Activated naive CD8-positive, alpha-beta T cell treated with anti-CD3 and anti-CD28 coated beads, Interleukin-2, amount 50 U/mL, for 24 hours (primary cell): ENCODE results near the gene GYPC.
"Not testable (repeated sequence)": the region's sequence is repeated elsewhere in the genome, so short reads cannot be mapped to it uniquely, and the experiment has no call there.

Source experiments
- ATAC-seq: fragments of 150-1000 bp; cut with Tn5 transposase; one replicate; pipeline ENCODE4 v1.10.0; 2021
- DNase-seq: peaks from one replicate; pipeline ENCODE4 v3.0.0; 2021
- H3K27ac Mint-ChIP-seq: one replicate; pipeline ENCODE4 v1.8.0; 2021; ENCODE audit warnings: mild to moderate bottlenecking, mixed read lengths
- H3K27me3 Mint-ChIP-seq: one replicate; pipeline ENCODE4 v1.8.0; 2021; ENCODE audit warnings: mixed read lengths
- H3K36me3 Mint-ChIP-seq: one replicate; pipeline ENCODE4 v1.8.0; 2021; ENCODE audit warnings: low read depth, mixed read lengths
- H3K4me1 Mint-ChIP-seq: one replicate; pipeline ENCODE4 v1.8.0; 2021; ENCODE audit warnings: mixed read lengths
- H3K4me3 Mint-ChIP-seq: one replicate; pipeline ENCODE4 v1.8.0; 2021; ENCODE audit warnings: mild to moderate bottlenecking, moderate library complexity, mixed read lengths
- H3K9me3 Mint-ChIP-seq: one replicate; pipeline ENCODE4 v1.8.0; 2021; ENCODE audit warnings: mixed read lengths

GYPC gene

GRCh38 chr2:126714191-126714965 is 58.4 kb downstream of the GYPC start:
- H3K27me3 Mint-ChIP-seq = no peaks in the 10 kb centered on the region
- no peaks in the 10 kb centered on the region for H3K36me3 Mint-ChIP-seq
- no peak for ATAC-seq
- H3K9me3 Mint-ChIP-seq = peaks cover 4% of the 10 kb centered on the region
- H3K4me3 Mint-ChIP-seq = no peak overlapping the region
- DNase-seq = no peak
- H3K27ac Mint-ChIP-seq = no peak overlapping the region
- H3K4me1 Mint-ChIP-seq = peaks cover 1% of the 10 kb centered on the region

DNA sequence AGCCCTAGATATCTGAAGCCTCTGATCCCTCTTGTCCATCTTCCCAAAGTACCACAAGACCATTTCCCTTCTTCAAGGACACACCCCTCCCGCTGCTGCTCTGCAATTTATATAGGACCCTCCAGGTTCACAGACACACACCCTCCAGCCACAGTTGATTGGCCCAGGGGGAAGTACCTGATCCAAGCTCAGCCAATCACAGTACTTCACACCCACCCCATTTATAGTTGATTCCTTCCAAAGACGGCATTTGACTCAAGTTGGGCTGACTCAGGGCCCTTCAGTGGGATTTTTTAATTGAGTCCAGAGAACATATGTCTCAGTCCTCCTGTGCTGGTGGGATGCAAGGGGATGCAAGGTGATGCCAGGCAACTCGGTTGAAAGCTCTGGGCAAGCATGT is 59.2 kb downstream of the GYPC start:
- H3K27ac Mint-ChIP-seq = no peak overlapping the region
- peaks cover 7% of the 10 kb centered on the region for H3K4me1 Mint-ChIP-seq
- no peaks in the 10 kb centered on the region for H3K27me3 Mint-ChIP-seq
- no peaks in the 10 kb centered on the region for H3K36me3 Mint-ChIP-seq
- H3K4me3 Mint-ChIP-seq = no peak overlapping the region
- peaks cover 2% of the 10 kb centered on the region for H3K9me3 Mint-ChIP-seq
- DNase-seq (no peak), ATAC-seq (no peak)

- ATAC-seq (no peak), DNase-seq (no peak)
- peaks cover 7% of the 10 kb centered on the region for H3K4me1 Mint-ChIP-seq
- H3K36me3 Mint-ChIP-seq = no peaks in the 10 kb centered on the region
- no peak overlapping the region for H3K4me3 Mint-ChIP-seq
- H3K27me3 Mint-ChIP-seq = no peaks in the 10 kb centered on the region
- H3K27ac Mint-ChIP-seq = no peak overlapping the region
- H3K9me3 Mint-ChIP-seq = no peaks in the 10 kb centered on the region
Observed at GRCh38 chr2:126715576-126716406, 59.8 kb downstream of the GYPC start.

- not testable (repeated sequence) for H3K4me1 Mint-ChIP-seq, H3K36me3 Mint-ChIP-seq
Observed at GRCh38 chr2:126717277-126717676, 61.3 kb downstream of the GYPC start.

DNA sequence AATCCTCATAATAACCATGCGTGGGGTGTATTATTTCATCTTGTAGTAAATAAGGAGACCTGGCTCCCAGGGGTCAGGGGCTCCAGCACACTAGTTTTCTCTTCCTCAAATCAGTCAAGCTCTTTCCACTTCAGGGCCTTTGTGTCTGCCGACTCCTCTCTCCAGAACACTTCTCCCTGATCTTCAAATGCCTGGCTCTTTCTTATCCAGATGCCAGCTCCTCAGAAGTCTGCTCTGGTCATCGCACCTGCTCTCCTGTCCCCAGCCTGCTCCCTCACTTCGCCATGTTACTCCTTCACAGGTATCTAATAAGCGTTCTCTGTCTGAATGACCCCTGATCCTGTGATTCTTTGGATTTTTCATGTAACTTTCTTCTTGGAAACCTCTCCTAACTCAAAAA is 62.0 kb downstream of the GYPC start:
- Mint-ChIP-seq H3K4me1 (peaks cover 7% of the 10 kb centered on the region), H3K4me3 (no peak overlapping the region), H3K9me3 (no peaks in the 10 kb centered on the region), H3K27ac (no peak overlapping the region), H3K27me3 (no peaks in the 10 kb centered on the region), H3K36me3 (no peaks in the 10 kb centered on the region)
- DNase-seq (no peak), ATAC-seq (no peak)

More at GRCh38 chr2:126717277-126717676, 61.3 kb downstream of the GYPC start:
- not testable (repeated sequence) for H3K27ac Mint-ChIP-seq, H3K27me3 Mint-ChIP-seq, H3K9me3 Mint-ChIP-seq, ATAC-seq, DNase-seq, H3K4me3 Mint-ChIP-seq

- Mint-ChIP-seq H3K27me3 (no peaks in the 10 kb centered on the region), H3K27ac (no peak overlapping the region)
Observed at GRCh38 chr2:126719191-126719832, 63.4 kb downstream of the GYPC start.

DNA sequence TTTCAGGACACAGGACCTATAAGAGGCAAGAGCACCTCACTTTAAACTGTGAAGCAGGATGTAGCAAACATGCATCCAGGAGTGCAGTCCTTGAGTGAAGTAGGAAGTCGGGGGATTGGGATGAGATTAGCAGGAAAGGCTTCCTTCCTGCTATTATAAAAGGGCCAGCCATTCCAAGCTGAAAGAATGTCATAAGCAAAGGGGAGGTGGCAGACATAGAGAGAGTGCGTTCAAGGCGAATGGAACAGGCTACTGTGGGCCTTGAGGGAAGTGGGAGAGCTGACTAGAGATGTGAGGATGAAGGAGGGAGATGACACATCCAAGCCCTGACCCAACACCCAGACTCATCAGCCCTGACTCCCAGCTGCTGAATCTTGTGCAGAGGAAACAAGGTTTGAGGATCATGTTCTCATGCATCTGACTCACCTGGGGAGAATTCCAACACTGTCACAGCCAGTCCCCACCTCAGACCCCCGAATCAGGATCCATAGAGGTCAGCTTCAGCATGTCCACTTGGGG is 63.9 kb downstream of the GYPC start:
- DNase-seq (no peak), ATAC-seq (no peak)
- H3K4me1 Mint-ChIP-seq = peaks cover 7% of the 10 kb centered on the region
- no peak overlapping the region for H3K27ac Mint-ChIP-seq
- no peak overlapping the region for H3K4me3 Mint-ChIP-seq
- H3K36me3 Mint-ChIP-seq = peaks cover 2% of the 10 kb centered on the region
- peaks cover under 1% of the 10 kb centered on the region for H3K9me3 Mint-ChIP-seq
- no peaks in the 10 kb centered on the region for H3K27me3 Mint-ChIP-seq

More at GRCh38 chr2:126719191-126719832, 63.4 kb downstream of the GYPC start:
- DNase-seq = no peak
- no peak for ATAC-seq
- H3K9me3 Mint-ChIP-seq = no peaks in the 10 kb centered on the region
- H3K4me3 Mint-ChIP-seq = no peak overlapping the region
- H3K36me3 Mint-ChIP-seq = peaks cover 2% of the 10 kb centered on the region
- peaks cover 7% of the 10 kb centered on the region for H3K4me1 Mint-ChIP-seq

- H3K36me3 Mint-ChIP-seq = peaks cover 2% of the 10 kb centered on the region
- no peaks in the 10 kb centered on the region for H3K27me3 Mint-ChIP-seq
- no peak overlapping the region for H3K27ac Mint-ChIP-seq
- DNase-seq (no peak), ATAC-seq (peak; percentile 93)
- peaks cover 8% of the 10 kb centered on the region for H3K9me3 Mint-ChIP-seq
- peaks cover 7% of the 10 kb centered on the region for H3K4me1 Mint-ChIP-seq
- H3K4me3 Mint-ChIP-seq = no peak overlapping the region
Observed at GRCh38 chr2:126720638-126721037, 64.7 kb downstream of the GYPC start.

GRCh38 chr2:126722081-126722480 is 66.1 kb downstream of the GYPC start:
- DNase-seq = no peak
- Mint-ChIP-seq H3K9me3 (peaks cover 23% of the 10 kb centered on the region), H3K27me3 (no peaks in the 10 kb centered on the region), H3K27ac (no peak overlapping the region), H3K36me3 (peaks cover 4% of the 10 kb centered on the region), H3K4me1 (peaks cover 7% of the 10 kb centered on the region), H3K4me3 (no peak overlapping the region)
- ATAC-seq = no peak

DNA sequence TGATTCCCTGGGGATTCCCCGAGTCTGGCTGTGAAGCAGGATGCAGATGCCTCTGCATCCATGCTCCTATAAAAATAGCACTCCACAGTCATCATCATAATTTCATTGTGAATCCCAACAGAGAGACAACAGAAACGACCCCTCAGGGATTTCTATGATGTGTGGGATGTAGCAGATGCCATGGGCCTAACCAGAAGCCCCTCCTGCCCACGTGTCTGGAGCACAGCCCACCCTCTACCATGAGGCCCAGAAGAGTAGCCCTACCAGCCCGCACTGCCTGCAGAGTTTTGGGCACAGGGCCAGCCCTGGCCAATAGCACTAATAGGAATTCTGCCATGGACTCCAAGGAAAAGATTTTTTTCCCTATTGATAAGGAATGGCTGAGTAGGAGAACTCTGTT is 66.6 kb downstream of the GYPC start:
- H3K27ac Mint-ChIP-seq = no peak overlapping the region
- H3K9me3 Mint-ChIP-seq = peaks cover 24% of the 10 kb centered on the region
- no peak overlapping the region for H3K4me3 Mint-ChIP-seq
- ATAC-seq (no peak), DNase-seq (no peak)
- H3K27me3 Mint-ChIP-seq = no peaks in the 10 kb centered on the region
- H3K36me3 Mint-ChIP-seq = peaks cover 4% of the 10 kb centered on the region
- H3K4me1 Mint-ChIP-seq = peaks cover 7% of the 10 kb centered on the region

DNA sequence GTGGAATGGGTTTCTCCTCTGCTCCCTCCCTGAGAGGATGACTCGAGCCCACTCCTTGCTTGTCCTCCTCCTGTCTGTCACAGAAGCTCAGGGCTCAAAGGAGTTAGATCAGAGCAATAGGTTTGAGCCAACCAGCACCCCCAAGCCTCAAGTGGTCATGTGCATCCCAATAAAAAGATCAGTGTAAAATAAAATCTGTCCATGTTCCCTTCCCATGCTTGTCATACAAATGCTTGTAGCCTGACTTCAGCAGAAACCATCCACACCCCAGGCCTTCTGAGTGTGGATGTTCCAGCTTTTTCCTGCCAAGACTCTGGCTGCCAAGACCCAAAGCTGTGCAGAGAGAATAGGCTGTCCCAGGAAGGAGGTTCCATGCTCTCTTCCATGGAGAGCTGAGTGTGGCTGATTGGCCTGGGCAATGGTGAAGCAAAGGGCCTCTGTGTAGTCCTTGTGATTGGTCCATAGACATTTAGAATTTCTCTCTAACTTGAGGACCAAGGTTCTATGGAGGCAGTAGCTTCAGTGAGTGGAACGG is 67.4 kb downstream of the GYPC start:
- H3K27ac Mint-ChIP-seq = no peak overlapping the region
- no peaks in the 10 kb centered on the region for H3K27me3 Mint-ChIP-seq
- H3K36me3 Mint-ChIP-seq = peaks cover 4% of the 10 kb centered on the region
- H3K4me1 Mint-ChIP-seq = peaks cover 7% of the 10 kb centered on the region
- H3K9me3 Mint-ChIP-seq = peaks cover 24% of the 10 kb centered on the region
- ATAC-seq (no peak), DNase-seq (no peak)
- H3K4me3 Mint-ChIP-seq = no peak overlapping the region

DNA sequence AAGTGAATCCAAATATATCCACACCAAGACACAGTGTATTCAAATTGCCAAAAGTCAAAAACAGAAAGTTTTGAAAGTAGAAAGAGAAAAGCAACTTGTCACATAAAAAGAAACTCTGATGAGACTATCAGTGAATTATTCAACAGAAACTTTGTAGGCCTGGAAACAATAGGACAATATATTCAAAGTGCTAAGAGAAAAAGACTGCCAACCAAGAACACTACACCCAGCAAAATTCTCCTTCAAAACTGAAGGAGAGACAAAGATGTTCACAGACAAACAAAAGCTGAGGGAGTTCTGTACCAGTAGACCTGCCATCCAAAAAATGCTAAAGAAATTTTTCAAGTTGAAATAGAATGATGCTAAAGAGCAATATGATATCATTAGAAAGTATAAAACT is 69.6 kb downstream of the GYPC start:
- H3K4me3 Mint-ChIP-seq = no peak overlapping the region
- DNase-seq (no peak), ATAC-seq (no peak)
- peaks cover 24% of the 10 kb centered on the region for H3K9me3 Mint-ChIP-seq
- peaks cover 4% of the 10 kb centered on the region for H3K36me3 Mint-ChIP-seq
- no peak overlapping the region for H3K27ac Mint-ChIP-seq
- no peaks in the 10 kb centered on the region for H3K4me1 Mint-ChIP-seq
- no peaks in the 10 kb centered on the region for H3K27me3 Mint-ChIP-seq

DNA sequence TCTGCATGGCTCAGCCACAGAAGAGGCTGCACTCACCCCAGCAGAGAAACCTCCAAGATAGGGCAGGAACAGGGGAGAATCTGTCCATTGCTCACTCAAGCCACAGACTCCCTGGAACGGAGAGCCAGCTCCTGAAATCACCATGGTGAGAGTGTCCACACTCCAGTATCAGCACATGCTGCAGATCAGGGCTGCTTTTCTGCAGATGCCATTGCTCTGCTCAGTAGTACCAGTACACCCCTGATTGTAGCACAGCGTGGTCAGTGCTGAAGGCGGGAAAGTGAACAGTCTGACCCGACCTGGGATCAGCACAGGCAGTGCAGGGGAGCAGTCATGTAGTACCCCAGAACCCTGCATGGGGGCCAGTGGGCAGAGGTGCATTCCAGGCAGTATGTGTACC is 73.9 kb downstream of the GYPC start:
- Mint-ChIP-seq H3K4me1 (no peaks in the 10 kb centered on the region), H3K36me3 (peaks cover 3% of the 10 kb centered on the region), H3K27ac (no peak overlapping the region), H3K9me3 (peaks cover 23% of the 10 kb centered on the region), H3K4me3 (no peak overlapping the region), H3K27me3 (no peaks in the 10 kb centered on the region)
- no peak for DNase-seq
- no peak for ATAC-seq

- peaks cover 3% of the 10 kb centered on the region for H3K36me3 Mint-ChIP-seq
- DNase-seq (no peak), ATAC-seq (no peak)
- H3K4me1 Mint-ChIP-seq = no peaks in the 10 kb centered on the region
- H3K27me3 Mint-ChIP-seq = no peaks in the 10 kb centered on the region
- H3K27ac Mint-ChIP-seq = no peak overlapping the region
- peaks cover 15% of the 10 kb centered on the region for H3K9me3 Mint-ChIP-seq
- H3K4me3 Mint-ChIP-seq = no peak overlapping the region
Observed at GRCh38 chr2:126730655-126731054, 74.7 kb downstream of the GYPC start.
